Right cardiac atrium (tissue), 5 donors: Measurements from ENCODE around the gene BCL11B. TPM values are rescaled to one million over a fixed set of nuclear protein-coding genes. Genes with fewer than 3 reads are reported as not detected.

Experiments used
- ATAC-seq, 2 donors: fragments of 200-7000 bp; cut with Tn5 transposase; one replicate each; pipeline versions ENCODE4 v1.8.0 to v1.9.1; 2020; ENCODE audit warnings: moderate library complexity in 2 of 2, mild to moderate bottlenecking in 1 of 2
- DNase-seq, 3 donors: peaks; one replicate each; pipeline ENCODE4 v3.0.0-alpha.2; 2020
- H3K27ac ChIP-seq: one replicate; pipeline ENCODE4 v1.5.1; 2013; ENCODE audit warnings: mild to moderate bottlenecking, low read length, control low read depth, moderate library complexity
- H3K27me3 ChIP-seq: one replicate; pipeline ENCODE4 v1.6.1; 2013; ENCODE audit not compliant: control insufficient read depth, insufficient read depth
- H3K4me1 ChIP-seq: one replicate; pipeline ENCODE4 v1.6.1; 2013; ENCODE audit warnings: low read length; ENCODE audit not compliant: control insufficient read depth, insufficient read depth
- H3K4me3 ChIP-seq: one replicate; pipeline ENCODE4 v1.5.1; 2013; ENCODE audit warnings: low read length, control low read depth
- H3K9me3 ChIP-seq: one replicate; pipeline ENCODE4 v1.6.1; 2013; ENCODE audit warnings: low read length; ENCODE audit not compliant: control insufficient read depth
- WGBS: extraction: QIAGEN DNeasy Blood & Tissue Kit; methylation state at CpG from one replicate; pipeline ENCODE4 v1.1.7; 2013; 5-methylcytosine and 5-hydroxymethylcytosine counted together
- intact Hi-C, 4 donors: fragments of 100-400 bp; cut with DNase I; formaldehyde crosslinking; loops; one replicate each; pipeline versions ENCODE4 v1.11.0 to v1.14.0; 2022 to 2023
- polyA plus RNA-seq: library from polyadenylated mRNA; stranded (reverse); fragments of 200-250 nt; gene quantifications from one replicate; pipeline ENCODE4 v1.2.3, GENCODE V29; 2013
- total RNA-seq, 4 donors: library from RNA; stranded (reverse); fragmentation: NEBNext Ultra II Directional; extraction: Animal tissue kit (Norgen Biotek cat#: 25700); gene quantifications; one replicate each; pipeline ENCODE4 v1.2.1, GENCODE V29; 2021
- donor health status: healthy with polysubstance abuse.
- donor health status: DM: no; HTN: yes; CAD: no.
- donor health status: DM: no; HTN: no; CAD: no.
- donor health status: DM: no; HTN: yes; CAD: no; lungs with severe emphysema.
- donor health status: DM: yes; HTN: yes; CAD: no.

Gene BCL11B
- total and polyA plus RNA-seq, 5 donors: 0.05 to 0.63 (median 0.21) TPM

DNA sequence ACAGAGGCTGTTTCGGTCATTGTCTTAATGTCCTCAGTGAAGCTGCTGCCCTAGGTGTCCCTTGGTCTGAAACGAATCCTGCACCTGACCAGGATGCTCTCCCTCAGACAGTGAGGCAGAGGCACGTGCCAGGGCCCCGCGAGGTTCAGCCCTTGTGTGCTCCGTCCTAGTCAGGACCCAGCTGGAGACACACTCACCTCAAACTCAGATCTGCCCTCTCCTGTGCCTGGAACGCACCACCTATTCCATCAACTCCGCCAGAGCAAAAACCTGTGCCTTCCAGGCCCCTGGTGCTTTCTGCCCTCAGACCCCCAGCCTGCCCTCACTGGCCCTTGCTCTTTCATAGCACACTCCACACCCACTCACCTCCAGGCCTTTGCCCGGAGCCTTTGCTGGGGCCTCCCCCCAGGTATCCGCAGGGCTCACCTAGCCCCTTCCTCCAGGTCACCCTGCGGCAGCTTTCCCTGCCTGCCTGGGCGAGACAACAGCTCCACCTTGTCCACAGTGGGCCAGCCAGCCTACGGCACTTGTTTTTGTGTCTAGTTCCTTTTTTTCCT, 150.6 kb downstream of the BCL11B start:
- H3K27ac ChIP-seq: no peak overlapping the region
- H3K9me3 ChIP-seq: no peaks in the 10 kb centered on the region
- ATAC-seq: no peak
- no peaks in the 10 kb centered on the region for H3K4me1 ChIP-seq
- intact Hi-C loops: no loop called here
- DNase-seq: no peak
- H3K4me3 ChIP-seq: no peak overlapping the region
- H3K27me3 ChIP-seq: no peaks in the 10 kb centered on the region
- 84% methylated on average over 13 of the region's 13 CpGs for WGBS

DNA sequence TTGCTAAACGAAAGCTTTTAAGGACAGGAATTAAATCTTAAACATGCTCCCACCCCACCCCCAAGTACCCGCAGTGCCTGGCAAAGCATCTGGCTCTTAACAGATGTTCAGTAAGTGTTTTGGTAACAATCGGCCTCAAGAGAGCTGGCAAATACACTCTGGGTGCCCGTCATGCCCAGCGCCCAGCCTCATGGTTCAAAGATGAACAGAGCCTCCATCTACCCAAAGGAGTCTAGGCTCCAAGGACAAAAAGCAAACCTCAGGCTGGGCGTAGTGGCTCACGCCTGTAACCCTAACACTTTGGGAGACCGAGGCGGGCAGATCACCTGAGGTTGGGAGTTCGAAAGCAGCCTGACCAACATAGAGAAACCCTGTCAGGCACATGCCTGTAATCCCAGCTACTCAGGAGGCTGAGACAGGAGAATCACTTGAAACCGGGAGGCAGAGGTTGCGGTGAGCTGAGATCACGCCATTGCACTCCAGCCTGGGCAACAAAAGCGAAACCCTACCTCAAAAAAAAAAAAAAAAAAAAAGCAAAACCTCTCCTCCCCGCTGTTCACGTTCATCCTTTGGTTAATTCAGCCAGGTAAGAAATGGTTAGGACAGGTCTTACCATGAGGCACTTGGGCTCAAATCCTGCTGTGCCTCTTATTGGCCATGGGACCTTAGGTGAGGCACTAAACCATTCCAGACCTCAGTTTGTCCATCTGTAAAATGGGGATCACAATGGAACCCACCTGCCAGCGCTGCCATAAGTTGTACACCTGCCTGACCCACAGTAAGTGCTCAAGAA, 151.3 kb downstream of the BCL11B start:
- WGBS: 87% methylated on average over 17 of the region's 17 CpGs
- intact Hi-C loops: no loop called here
- Histone ChIP-seq H3K27me3 (no peaks in the 10 kb centered on the region), H3K9me3 (no peaks in the 10 kb centered on the region), H3K4me1 (no peaks in the 10 kb centered on the region), H3K4me3 (no peak overlapping the region), H3K27ac (no peak overlapping the region)
- no peak for ATAC-seq
- no peak for DNase-seq

DNA sequence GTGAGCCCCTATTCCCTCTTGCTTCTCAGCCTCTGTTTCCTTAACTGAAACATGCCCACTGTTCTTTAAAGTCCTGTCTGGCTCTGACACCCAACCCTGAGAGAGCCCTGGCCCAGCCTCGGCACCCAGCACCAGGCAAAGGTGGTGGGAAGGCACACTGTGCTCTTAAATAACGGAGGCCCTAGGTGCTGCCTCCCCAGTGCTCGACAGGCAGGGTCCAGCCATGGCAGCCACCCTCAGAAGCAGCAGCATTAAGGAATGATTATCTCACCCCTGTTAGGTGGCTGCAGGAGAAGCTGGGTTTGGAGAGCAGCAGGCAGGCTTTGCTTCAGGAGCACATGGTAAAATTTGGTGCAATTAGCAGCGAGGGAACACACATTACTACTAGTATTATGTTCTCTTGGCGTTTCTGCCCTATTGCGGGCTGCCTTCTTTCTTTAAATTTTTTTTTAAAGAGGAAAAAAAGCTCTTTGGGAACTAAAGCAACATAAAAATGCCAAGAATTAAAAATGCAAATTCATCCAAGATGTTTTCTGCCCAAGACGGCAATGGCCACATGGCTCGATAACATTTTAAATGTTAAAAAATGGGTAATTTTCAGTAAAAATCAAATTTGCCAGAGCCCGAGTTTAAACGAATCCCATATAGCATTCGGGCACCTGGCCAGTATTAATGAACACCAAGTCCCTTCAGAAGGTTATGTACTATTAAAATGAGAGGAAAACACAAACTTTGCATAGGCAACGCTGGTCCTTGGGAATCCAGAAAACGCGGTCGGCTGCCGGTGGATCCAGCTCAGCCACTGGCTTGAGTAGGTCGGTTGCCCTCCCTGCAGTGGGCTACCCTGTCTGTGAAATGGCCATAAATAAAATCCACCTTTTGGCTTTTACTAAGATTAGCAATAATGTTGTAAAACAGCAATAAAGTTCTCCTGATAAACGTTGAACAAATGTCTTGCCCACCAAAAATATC, 152.2 kb downstream of the BCL11B start:
- no peaks in the 10 kb centered on the region for H3K27me3 ChIP-seq
- DNase-seq (no peak), ATAC-seq (no peak)
- no peak overlapping the region for H3K27ac ChIP-seq
- H3K4me3 ChIP-seq: no peak overlapping the region
- intact Hi-C loops: no loop called here
- no peaks in the 10 kb centered on the region for H3K4me1 ChIP-seq
- 72% methylated on average over 18 of the region's 18 CpGs for WGBS
- H3K9me3 ChIP-seq: no peaks in the 10 kb centered on the region

Other genes starting within 250 kb of the BCL11B start
- gene SETD3, start 208.7 kb upstream of the BCL11B start, total RNA-seq: 100 to 1,000 TPM; 101 to 127 (median 113) TPM
- 65.4 TPM for gene SETD3, start 208.7 kb upstream of the BCL11B start, polyA plus RNA-seq
- 10 to 100 TPM; 30.0 to 36.5 (median 31.4) TPM for gene CCNK, start 209.2 kb upstream of the BCL11B start, total RNA-seq
- gene CCNK, start 209.2 kb upstream of the BCL11B start, polyA plus RNA-seq: 12.2 TPM